AML-193 (cell line): ENCODE results near the gene ARHGEF16.

Experiments
- DNase-seq, 2 experiments: peaks; one replicate each; lab custom pipeline; 2025; lab: John Stamatoyannopoulos, UW

ARHGEF16 gene

DNA sequence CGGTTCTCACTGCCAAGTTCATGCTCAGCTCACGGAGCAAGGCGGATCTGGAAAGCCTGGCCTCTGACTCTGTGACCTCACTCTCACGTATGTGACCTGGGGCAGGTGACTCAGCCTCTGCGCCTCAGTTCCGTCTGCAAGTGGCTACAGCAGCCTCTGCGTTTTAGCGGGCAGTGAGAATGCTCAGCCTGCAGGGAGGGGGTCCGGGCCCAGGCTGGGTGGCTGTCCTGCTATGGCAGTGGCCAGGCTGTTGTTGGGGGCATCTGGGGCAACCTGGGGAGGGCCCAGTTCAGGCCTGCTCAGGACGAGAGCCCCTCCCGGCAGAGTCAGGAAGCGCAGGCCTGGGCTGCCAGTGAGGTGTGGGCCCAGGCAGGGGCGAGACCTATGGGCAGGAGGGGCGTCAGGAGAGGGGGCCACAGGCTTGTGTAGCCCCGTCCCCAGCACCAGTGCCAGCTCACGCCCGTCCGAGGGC is 27.9 kb downstream of the ARHGEF16 start:
- no peak for DNase-seq

DNA sequence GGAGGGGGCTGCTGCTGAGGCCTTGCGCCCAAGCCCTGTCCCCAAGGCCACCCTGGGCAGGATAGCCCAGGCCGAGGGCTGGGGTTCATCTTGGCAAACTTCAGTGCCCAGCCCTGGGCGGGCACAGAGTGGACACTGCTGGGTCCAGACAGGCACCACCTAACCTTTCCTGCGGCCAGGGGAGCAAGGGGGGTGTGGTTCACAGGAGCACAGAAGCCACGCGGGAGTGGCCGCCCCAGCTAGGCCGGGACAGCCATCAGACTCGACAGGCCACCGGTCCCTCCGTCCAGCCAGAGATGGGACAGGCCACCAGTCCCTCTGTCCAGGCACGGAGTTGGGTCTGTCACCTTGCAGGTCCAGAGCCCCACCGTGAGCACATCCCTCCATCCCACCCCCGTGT is 28.9 kb downstream of the ARHGEF16 start:
- DNase-seq = no peak

DNA sequence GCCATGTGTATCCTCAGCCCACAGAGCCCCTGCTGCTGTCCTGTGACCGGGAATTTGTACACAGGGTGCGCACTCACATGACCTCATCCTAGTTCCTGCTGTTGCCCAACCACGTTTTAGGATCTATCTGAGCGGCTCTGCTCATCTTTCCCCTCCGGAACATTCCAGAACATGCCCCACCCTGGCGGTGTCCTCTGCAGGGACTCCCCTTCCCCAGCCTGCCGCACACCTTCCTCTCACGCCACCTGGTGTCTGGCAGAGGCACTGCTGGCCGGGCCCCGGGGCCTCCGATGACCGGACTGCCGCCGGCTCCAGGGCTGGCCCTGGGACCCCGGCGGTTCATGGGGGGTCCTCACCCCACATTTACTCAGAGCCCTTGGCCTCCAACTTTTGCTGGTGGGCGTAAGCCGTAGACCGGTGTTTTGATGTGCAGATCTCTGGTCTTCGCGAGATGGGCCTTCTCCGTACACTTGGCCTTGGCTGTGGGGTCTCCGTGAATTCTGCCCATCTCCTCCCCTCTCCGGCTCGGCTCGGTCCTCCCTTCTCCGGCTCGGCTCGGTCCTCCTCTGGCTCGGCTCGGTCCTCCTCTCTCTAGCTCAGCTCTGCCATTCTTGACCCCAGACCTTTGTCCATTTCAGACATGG is 29.5 kb downstream of the ARHGEF16 start:
- peak in 1 of 2 experiments; percentile 7 for DNase-seq

DNA sequence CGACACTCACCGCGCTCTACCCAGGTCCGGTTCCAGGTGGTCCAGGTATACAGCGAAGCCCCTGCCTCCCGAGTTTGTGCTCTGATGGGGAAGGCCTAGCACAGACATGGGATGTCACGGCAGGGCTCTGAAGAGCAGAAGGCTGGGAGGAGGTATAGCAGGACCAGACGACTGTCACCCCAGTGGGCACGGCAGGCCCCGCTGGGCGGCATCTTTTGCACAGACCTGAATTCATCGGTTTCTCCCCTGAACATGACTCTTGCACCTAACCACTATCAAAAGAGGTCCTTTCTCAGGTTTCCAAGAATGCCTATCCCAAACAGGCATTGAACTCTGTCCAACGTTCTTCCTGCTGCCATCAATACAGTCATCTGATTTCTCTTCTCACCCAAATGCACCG is 30.6 kb downstream of the ARHGEF16 start:
- DNase-seq = no peak

DNA sequence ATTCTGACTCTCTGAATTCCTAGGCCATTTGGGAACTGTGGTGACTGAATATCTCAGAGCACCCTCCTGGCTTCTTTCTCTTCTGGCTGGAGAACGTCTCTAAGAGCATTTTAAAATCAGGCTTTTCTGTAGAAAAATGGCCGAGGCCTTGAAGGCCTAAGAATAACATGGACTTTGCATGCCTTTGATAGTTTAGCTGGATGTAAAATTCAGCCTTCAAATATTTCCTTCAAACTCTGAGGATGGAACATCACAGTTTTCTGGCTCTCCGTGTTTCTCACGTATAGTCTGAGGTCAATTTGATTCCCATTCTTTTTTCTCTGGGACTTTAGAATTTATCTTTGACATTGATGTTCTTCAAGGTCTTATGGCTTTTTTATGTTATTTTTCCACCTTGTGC is 34.0 kb downstream of the ARHGEF16 start:
- DNase-seq = no peak

DNA sequence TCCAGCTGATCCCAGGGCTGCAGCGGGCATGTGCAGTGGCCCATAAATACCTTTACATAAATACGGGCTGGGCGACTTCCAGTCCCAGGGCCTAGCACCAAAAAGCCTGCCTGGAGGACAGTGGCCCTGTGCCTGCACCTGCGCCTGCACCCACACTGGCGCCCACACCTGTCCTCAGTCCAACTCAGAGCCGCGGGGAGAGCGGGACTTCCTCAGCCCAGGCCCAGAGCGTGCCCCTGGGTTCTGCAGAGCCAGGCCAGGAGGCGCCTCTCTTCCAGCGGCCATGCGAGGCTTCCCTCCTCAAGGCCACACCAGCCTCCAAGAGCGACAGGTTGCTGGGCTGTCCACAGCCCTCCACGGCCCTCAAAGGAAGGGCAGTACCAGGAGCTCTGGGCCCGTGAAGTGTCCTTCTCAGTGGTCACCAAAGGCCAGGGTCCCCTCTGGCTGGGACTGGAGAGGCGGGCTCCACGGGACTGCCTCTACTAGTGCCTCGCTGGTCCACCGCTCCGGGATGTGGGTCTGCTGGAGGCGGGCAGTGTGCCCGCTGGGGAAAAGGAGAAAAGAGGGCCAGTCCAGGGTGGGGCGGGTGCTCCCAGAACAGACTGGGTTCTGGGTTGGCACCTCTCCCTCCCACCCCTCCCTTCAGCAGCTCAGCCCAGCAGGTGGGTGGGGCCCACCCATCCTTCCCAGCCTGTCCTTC is 35.7 kb downstream of the ARHGEF16 start:
- DNase-seq = no peak

DNA sequence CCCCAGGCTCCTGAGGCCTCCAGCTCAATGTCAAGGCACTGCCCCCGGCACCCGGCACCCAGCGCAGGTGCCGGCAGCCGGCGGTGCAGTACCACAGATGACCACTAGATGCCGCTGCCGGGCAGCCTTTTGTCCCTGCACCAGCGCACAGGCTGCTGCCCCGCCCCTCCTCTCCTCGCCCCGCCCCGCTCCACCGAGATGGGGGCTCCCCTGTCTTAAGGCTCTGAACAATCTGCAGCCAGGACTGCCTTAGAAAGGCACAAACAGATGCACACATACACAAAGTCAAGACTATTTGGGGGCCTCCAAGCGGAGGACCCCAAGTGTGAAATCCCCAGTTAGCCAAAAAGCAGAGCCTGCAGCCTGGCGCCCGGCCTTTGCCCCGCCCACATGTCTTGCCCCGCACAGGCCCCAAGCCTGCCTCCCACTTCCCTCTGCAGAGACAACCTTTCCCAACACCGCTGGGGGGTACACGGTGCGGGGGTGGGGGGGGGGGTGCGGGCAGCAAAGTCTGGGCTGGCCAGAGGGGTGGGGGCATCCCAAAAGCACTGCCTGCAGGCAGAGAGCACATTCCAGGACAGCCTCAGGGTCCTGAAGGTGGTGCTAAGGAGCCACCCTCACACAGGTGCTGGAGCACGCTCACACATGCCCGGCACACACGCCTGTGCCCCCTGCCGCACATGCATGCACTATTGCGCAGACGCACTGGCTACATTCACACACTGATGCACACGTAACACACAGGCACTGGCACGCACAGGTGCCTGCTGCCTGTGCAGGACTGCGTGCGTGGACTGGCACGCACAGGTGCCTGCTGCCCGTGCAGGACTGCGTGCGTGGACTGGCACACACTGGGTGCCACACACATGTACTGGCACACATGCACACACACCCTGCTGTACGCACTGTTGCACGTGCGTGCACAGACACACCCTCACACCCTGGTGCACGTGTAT is 37.1 kb downstream of the ARHGEF16 start:
- DNase-seq = peak; percentile 35 to 48

DNA sequence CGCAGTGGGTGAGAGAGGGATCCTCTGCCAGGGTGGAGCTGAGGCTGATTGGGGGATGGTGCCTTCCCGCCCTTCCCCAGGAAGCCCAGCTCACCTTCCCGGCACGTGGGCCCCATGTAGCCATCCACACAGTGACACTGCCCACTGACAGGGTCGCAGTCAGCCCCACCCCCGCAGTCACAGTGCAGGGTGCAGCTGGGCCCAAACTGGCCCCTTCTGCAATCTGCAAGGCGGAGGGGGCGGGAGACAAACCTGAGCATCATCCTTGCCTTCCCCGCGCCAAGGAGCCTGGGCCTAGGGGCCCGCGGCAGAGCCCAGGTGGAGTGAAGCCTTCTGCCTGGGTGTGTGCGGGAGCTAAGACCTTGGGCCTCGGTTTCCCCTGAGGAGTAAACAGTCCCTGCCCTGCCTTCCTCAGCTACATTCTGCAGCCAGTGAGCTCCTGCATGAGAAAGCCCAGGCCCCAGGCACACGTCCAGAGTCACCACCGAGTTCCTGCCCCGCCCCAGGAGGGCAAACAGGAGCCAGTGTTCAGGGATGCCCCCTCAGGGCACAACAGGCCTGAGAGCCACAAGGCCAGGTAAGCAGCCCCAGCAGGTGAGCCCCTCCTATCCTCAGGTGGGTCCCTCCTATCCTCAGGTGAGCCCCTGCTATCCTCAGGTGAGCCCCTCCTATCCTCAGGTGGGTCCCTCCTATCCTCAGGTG is 38.2 kb downstream of the ARHGEF16 start:
- DNase-seq = no peak

DNA sequence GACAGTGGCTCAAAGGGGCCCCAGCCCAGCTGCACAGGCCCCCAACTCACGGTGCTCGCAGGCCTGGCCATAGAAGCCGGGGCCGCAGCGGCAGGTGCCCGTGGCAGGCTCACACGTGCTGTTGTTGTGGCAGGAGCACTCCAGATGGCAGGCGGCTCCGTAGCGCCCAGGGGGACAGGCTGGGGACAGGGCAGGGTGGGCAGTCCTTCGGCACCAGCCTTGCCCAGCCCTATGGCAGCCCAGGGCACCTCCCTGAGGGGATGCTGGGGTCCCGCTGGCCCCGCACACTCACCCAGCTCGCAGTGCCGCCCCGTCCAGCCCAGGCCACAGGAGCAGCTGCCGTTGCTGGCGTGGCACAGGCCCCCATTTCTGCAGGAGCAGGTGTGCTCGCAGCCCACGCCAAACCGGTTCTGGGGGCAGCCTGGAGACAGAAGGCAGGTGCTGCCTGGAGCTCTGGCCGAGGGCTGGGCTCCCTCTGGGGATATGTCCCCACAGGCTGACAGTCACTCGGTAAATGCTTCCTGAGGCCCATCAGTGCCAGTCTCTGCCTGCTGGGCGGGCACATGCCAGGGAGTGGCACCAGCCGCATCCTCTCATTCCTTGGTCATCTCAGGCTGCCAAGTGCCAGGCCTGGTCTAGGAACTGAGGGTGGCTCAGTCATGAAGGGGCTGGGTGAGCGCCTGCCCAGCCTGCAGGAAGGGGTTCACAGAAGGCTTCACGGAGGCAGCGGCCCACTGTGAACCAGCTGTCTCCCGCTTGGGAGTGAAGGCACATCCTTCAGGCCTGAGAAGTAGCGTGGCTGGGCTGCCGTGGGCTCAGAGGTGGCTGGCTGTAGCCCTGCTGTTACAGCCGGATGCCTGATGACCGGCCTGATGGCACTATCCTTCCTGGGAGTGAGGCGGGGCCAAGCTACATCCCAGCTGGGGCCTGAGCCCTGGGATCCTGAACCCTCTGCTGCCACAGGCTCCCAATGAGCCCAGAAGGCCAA is 40.1 kb downstream of the ARHGEF16 start:
- no peak for DNase-seq

DNA sequence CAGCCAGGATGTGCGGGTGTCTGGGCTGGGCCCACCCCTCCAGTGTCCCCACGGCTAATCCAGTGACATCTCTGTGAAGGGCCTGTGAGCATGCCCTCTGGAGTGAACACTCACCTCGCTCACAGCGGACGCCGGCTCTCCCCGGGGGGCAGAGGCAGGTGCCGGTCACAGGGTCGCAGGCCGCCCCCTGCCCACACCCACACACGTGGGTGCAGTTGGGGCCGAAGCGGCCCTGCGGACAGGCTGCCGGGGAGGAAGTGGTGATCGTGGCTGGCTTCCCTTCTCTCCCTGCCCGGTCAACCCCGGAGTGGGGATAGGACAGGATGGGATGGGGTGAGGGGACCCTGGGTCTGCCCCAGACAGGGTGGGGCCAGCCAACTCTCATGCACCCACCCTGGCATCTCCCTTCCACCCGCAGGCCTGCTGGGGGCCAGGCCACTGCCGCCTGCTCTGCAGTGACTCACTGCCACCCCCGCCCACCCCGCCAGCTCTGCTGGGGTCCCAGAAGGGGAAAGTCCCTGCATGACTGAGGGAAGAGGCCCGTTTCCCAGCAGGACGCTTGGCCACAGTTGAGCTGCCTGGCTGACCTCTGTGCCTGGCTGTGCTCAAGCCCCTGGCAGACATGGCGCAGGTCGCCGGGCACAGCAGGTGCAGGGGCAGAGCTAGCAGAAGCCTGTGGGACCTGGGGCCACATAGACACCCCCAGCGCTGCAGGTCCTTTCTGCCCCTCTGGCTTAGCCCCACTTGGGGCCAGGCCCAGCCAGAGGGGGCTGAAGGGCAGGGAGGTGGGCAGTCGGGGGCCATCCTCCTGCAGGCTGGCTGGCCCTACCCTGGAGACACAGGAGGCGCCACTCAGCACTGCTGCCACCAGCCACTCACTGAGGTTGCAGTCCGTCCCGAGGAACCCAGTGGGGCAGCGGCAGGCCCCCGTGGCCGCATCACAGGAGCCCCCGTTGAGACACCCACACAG is 41.6 kb downstream of the ARHGEF16 start:
- DNase-seq = no peak

DNA sequence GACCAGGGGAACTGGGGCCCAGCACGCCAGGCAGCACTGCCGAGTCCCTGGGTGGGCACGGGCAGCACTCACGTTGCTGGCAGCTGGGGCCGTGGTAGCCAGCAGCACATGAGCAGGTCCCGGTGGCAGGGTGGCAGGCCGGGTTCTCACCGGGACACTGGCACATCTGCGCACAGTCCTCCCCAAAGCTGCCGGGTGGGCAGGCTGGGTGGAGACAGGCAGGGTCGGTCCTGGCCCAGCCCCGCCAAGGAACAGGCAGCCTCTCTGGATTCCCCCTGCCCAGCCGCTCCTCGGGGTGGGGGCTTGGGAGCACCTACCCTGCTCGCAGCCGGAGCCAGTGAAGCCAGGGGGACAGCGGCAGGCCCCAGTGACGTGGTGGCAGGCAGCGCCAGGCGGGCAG is 42.5 kb downstream of the ARHGEF16 start:
- no peak for DNase-seq

DNA sequence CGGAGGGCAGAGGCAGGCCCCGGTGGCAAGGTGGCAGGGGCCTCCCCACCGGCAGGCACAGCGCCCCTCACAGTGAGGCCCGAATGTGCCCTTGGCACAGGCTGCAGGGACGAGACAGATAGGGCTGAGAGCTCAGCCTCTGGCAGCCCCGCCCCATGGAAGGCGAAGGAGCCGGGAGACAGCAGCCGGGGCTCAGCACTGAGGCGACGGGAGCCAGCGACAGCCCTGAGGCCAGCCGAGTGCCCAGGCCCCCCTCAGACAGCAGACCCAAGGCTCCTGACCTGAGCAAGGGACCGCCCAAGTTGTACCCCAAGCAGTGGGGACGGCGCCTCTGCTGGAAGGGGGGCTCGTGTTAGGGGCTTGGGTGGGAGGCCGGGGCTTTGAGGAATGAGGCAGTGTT is 43.1 kb downstream of the ARHGEF16 start:
- DNase-seq = no peak

DNA sequence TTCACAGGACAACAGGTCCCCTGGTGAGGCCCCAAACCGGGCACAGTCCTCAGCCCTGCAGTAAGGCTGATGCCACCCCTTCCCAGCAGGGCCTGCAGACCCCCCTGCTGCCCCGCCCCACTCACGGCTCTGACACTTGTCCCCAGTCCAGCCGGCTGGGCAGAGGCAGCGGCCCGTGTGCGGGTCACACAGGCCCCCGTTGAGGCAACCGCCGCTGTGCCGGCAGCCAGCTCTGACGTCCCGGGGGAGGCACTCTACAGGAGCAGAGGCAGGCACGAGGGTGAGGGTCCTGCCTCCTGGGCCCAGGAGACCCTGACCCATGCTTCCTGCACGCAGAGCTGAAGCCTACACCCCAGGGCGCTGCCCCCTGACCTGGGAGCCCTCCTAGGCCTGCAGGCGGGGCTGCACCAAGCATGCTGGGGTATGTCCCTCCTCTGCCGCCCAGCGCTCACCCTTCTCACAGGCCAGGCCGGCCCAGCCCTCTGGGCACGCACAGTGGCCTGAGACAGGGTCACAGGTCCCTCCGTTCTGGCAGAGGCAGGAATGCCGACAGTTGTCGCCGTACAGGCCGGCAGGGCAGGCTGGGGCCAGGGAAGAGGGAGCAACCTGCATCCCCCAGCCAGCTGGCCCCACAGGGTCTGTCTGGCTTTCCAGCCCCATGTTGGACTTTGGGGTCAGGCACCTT is 43.9 kb downstream of the ARHGEF16 start:
- DNase-seq = no peak

DNA sequence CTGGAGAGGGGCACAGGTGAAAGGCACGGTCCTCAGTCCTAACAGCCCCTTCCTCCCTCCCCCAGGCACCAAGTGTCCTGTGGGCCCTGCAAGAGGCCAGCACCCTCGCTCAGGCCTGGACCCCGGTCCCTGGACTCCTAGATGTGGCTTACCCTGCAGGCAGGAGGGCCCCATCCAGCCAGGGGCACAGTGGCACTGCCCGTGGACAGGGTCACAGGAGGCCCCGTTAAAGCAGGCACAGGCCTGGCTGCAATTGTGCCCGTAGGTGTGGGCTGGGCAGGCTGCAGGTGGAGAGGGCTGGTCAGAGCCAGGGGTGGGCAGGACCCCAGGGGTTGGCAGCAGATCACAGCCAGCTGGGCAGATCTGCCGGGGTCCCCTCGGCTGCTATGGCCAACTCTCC is 44.5 kb downstream of the ARHGEF16 start:
- no peak for DNase-seq

DNA sequence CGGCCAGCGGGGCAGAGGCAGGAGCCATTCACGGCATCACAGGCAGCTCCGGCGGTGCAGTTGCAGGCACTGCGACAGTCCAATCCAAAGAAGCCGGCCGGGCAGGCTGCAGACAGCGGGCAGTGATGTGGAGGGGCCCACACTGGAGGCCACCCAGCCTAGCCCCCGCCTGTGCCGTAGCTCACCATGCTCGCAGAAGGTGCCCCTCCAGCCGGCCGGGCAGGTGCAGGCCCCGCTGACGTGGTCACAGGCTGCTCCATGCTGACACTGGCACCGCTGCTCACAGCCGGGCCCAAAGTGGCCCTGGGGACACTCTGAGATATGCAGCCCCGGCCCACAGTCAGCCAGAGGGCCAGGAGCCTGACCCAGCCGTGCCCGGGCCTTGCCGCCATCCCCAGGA is 45.1 kb downstream of the ARHGEF16 start:
- no peak for DNase-seq

DNA sequence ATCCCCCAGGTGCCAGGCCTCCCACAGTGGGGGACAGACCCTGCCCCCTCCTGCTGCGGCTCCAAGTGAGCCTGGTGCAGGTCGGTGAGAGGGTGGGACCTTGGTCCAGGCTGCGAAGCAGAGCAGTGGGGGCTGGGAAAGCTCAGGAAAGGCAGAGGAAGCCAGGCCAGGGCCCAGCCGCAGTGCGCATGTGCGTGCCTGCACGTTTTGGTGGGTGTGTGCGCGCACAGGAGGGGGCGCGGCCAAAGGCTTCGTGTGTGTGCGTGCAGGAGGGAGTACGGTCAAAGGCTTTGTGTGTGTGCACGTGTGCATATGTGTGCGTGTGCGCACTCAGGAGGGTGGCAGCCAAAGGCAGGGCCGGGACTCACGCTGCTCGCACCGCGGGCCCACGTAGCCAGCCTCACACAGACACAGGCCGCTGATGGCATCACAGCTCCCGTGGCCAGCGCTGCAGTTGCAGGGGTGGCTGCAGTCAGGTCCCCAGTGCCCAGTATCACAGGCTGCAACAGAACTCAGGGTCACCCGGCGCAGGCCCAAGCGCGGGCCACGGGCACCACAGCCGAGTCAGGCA is 45.9 kb downstream of the ARHGEF16 start:
- DNase-seq = no peak

DNA sequence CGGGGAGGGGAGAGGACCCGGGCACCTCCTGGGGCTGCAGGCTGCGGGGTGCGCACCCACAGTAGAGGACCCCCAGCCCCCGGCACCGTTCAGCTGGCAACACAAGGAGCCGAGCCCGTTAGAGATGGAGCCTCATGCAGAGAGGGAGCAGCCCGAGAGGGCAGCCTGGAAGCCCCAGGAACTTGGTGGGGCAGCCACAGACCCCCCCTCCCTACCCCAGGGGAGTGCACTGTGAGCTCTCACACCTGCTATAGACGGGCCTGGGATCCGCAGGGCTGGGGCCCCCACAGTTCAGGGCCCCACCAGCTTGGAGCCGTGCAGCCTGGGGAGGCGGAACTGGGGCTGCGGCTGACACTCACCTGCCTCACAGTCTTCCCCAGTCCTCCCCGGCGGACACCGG is 47.0 kb downstream of the ARHGEF16 start:
- no peak for DNase-seq

DNA sequence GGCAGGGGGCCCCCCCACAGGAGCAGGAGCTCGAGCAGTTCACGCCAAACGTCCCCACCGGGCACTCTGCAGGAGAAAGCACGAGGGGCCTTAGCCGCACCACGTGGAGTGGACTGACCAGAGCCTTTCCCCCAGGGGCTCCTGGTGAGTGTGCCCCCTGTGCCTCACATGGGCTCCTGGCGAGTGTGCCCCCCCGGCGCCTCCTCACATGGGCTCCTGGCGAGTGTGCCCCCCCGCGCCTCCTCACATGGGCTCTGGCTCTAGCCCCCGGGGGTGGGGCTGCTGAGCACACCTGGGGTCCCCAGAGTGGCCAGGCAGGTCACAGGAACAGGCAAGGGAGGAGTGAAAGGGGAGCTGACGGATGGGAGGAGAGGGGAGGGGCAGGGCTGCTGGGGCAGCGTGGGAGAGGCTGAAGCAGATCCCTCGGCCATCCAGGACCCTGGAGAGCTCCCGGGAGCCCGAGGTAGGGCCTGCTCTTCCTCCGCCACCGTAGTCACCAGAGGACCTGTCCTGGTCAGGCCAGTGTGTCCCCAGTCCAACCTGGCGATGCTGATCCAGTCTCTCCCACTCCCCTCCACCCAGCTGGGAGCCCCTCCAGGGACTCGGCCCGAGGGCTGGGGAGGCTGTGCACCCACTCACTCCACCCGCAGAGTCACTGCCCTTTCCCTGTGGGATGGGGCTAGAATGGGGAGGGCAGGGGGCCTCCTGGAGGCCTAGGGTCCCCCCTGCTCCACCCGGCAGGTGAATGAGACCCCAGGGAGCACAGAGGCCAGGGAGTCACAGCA is 47.6 kb downstream of the ARHGEF16 start:
- DNase-seq = no peak
